GM21825 (cell line): ENCODE results near the gene ENTR1.

Experiments used
- ATAC-seq: cut with Tn5 transposase; IDR thresholded peaks from one replicate; pipeline ENCODE4 v1.9.1; 2021; ENCODE audit warnings: mild to moderate bottlenecking, moderate library complexity; ENCODE audit not compliant: unreplicated experiment

Gene ENTR1

DNA sequence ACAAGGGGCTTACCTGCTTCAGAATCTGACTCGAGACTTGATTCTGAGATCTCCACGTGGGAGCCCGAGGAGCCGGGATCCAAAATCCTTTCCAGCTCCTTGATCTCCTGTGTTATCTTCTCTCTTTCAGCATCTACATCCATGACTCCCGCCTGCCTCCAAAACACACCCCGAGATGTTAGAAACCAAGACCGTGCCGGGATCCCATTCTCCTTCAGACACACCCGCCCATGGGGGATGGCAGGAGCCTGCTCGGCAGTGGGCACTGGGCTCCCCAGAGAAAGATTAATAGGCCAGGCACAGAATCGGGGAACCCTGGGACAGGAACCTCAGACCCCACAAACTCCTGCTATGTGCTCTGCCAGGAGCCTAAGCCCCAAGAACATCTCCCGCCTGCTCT lies 12.1 kb downstream of the ENTR1 start:
- ATAC-seq = no peak

DNA sequence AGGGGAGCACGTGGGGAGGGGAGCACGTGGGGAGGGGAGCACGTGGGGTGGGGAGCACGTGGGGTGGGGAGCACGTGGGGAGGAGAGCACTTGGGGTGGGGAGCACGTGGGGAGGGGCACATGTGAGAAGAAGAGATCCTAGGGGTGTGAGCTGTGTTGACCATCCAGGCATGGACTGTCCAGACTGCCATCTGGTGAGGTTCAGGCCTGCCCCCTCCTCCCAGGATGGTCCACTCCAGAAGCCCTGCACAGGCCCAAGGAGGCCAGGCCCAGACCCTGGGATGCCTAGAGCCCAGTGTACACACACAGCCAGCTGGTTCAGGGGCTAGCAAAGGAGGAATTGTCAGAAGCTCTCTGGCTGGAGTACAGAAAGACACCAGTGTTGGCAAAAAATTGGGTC lies 12.8 kb downstream of the ENTR1 start:
- ATAC-seq = no peak

DNA sequence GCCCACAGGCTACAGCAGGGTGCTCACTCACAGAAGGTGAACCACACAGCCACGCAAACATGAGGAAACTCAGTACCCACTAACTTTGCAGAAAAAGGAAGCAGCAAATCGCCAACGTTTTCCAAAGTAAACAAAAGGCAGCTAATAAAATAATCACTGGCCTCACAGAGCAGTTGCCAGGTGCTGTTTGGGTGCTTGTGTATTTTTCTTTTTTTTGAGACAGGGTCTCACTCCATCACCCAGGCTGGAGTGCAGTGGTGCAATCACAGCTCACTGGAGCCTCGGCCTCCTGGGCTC lies 14.2 kb downstream of the ENTR1 start:
- ATAC-seq = no peak

DNA sequence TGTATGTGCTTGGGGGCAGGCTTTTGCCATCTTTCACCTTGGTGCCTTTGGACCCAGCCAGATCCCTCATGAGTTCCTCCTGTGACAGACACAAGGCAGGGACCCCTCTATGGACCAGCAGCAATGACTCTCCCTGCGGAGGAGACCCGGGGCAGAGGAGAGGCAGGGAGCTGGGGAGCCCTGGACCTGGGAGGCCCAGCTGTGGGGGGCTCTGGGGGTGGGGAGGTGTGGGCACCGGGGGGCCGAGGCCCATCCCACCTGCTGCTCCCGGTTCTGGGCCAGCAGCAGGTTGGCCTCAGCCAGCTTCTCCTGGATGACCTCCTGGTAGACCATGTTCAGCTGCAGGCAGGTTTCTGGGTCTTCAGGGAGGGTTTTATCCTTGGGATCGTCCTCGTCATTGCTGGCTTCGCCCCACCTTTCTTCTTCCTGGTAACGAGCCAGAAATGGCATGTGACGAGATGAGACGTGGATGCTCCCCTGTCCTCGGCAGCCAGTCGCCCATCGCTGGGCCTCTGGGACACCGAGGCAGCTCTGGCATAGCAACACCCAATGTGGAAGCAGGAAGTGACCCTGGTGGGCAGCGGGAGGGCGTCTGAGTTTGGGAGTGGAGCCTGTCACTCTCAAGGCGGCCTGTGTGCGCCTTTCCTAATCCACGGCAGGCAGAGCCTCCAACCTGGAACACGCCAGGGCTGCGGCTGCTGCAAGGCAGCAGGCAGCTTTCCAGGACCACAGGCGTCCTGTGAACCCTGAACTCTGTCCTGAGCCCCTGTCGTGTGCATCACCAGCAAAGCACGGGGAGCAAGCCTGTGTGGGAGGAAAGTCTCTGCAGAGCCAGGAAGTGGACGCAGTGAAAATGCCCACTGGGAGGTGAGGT lies 14.8 kb downstream of the ENTR1 start:
- no peak for ATAC-seq

DNA sequence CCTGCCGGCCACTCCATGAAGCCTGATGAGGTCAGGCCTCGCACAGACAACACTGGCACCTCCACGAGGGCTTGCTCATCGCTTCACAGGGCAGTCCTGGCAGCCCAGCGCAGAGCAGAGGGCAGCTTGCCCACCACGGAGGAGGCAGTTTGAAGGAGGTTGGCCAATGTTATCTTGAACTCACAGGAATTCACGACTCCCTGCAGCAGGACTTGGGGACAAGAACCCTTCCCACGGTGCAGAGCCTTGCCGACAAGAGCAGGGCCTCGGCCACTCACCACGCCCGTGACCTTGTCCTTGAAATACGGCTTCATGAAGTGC lies 15.4 kb downstream of the ENTR1 start:
- ATAC-seq = no peak

DNA sequence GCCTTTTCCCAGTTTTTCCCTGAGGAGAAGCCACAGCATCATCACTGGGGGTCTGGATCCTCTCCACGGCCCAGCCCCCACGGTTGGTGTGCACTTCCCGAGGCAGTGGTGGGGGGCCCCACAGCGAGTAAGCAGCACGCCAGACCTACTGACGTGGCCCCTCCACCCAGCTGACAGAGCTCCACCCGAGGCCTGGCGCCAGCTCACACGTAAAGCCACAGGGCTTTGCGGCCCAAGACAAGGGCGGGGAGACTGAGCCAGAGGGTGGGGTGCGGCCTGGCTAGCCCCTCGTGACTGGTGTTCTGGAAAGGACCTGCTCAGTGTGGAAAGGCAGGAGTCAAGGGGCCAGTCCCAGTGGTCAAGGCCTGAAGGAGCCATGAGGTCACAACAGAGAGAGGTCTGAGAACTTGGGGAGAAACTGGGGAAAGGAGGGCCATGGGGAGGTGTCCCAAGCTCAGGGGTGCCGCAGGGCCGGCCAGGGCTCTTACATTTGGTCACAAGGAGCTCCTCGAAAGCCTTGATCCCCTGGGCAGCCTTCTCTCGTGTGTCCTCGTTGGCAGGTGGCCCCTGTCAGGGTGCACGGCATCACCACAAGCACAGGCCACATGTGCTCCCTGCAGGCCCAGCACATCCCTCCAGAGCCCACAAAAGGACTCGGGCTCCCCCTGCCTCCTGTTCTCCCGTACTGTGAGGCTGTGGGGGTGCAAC lies 15.9 kb downstream of the ENTR1 start:
- ATAC-seq = no peak

DNA sequence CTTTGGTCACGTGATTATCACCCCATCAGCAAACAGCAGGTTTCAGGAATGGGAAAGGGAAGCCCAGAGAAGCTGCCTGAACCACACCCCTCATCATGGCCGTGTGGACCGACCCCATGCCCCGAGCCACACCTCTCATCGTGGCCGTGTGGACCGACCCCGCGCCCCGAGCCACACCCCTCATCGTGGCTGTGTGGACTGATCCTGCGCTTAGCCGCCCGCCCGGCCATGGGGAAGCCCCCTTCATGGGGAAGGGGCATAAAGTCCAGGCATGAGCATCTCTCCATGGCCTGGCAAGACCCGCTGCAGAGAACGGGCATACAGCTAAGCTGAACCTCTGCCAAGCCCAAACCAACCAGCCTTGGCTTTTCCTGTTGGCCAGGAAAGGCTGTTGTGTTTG lies 16.9 kb downstream of the ENTR1 start:
- ATAC-seq = no peak

DNA sequence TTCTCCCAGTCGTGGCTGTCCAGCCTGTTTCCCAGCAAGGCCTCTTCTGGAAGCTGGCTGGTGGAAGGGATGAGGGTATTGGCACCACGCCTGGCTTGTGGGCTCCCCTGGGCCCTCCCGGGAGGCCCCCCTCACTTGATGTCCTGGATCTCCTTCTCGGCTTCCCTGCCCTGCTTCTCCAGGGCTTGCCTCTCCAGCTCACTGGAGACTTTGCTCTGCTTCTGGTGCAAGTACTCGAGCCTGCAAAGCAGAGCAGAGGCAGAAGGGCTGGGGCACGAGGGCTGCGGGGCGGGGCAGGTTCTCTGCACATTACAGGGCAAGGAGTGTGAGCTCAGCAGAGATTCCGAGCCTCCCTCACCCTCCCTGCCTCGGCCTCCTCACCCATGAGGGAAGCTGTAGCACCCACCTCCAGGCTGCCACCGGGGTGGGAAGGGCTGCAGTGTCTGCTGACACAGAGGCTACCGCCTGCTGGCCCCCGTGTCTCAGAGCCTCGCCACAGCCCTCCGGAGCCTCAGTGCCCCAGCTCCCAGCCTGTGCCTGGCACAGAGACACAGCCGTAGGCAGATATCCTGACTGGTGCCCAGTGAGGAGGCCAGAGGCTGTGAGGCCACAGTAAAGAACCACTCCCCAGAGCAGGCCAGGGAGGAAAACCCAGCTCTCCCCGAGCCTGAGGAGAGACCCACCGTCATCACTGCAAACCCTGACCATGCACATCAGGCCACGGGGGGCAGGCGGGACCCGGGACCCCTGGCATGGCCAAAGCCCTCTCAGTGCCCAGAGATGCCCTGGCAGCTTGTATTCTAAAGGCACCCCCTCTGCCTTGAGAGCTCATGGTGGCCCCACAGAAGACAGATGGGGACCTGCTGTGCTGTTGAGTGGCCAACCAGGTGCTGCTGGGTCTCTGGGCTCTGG lies 17.6 kb downstream of the ENTR1 start:
- ATAC-seq = no peak

DNA sequence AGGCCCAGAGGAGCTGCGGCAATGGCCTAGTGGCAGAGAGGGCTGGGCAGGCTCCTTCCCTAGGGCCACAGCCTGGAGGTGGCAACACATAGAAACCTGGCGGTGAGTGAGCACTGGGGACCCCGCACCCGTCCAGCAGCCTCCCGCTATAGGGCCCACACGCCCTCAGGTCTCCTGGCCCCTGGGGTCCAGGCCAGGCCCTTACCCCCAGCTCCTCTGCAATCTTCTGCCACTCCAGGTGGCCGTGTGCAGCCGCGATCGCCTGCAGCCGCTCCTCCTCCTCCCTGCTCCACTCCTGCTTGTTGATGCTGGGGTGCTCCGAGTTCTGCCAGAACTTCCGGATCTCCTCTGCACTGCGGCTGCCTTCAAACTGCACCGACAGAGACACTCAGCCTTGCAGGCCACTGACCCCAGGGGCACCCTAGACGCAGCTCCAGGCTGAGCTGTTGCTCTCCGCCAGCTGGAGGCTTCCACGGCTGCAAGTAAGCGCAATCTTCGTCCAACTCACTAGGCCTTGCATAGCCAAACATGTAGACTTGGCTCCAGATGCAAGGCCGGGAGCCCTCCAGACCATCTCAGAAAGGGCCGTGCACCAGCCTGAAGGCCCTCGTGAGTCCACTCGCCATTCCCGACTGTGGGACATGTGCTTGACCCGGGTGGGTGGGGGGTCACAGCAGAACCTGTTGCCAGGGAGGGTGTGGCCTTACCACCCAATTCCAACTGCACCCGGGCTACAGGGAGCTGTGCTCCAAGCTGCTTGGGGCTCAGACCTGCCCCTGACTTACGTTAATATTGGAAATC lies 18.5 kb downstream of the ENTR1 start:
- ATAC-seq = no peak

DNA sequence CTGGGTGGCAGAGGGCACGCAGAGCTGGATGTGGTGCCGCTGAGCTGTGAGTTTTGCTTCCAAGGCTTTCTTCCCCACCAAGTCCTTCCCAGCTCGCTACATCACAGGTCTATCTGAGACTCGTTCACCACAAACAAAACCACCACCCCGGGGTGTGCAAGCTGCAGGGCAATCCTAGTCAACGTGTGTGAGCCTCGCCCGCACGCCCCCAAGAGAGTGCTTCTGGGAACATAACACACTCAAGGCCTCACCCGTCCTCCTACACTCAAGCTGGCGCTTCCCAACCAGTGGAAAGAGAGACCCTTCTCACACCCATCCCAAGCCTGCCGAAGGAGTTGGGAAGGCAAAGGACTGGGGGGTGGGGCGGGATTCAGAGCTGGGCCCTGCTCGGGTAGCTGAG lies 21.0 kb downstream of the ENTR1 start:
- ATAC-seq = no peak

DNA sequence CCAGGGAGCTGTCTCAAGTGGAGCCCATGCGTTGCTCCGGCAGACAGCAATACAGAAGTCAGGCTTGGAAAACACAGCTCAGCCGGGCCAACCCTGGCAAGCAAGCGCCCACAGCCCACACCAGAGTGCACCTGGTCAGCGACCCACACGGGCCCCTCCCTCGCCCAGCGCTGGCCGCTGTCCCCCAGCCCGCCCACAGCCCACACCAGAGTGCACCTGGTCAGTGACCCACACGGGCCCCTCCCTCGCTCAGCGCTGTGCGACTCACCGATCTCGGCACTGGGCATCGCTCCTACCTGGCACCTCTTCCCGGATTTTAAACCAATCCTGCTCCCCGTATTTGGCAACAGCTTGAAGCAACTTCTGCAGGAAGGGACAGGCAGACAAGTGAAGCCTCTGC lies 23.2 kb downstream of the ENTR1 start:
- no peak for ATAC-seq

DNA sequence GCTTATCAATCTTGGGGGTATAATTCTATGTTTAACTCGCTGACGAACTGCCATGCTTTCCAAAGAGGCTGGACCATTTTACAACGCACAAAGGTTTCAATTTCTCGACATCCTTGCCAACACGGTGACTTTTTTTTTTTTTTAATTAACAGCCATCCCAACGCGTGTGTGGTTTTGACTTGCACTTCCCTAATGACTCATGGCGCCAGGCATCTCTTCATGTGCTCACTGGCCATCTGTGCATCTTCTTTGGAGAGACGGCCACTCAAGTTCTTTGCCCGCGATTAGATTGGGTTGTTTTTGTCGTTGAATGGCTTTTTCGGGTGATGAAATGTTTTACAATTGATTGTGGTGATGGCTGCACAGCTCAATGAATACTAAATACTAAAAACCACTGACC lies 24.4 kb downstream of the ENTR1 start:
- ATAC-seq = no peak

DNA sequence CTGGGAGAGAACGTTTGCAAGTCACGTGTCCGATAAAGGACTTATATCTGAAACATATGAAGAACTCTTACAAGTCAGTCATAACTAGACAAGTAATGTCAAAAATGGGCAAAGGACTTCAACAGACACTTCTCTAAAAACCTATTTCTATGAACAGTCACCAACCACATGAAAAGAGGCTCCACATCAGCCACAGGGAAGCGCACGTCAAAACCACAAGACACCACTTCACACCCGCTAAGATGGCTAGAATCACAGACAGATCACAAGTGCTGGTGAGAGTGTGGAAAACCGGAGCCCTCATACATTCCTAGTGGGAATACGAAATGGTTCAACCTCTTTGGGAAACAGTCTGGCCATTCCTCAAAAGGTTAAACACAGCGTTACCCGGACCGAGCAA lies 25.4 kb downstream of the ENTR1 start:
- no peak for ATAC-seq

DNA sequence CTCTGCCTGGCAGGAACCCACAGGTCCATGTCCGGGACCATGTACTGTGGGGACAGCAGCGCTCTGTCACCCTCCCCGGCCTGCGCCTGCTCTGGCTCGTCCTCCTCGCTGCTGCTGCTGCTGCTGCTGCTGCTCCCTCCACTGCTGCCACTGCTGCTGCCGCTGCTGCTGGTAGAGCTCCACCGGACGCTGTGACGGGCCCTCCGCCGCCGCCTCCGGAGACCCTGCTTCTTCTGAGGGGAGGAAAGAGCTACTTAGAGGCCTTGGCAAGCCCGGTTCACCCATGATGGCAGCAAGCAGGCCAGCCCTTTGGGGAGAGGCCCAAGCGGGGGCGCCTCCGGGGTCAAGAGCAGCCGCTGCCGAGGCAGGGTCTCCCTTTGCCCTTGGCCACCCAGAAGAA lies 27.0 kb downstream of the ENTR1 start:
- ATAC-seq = no peak

DNA sequence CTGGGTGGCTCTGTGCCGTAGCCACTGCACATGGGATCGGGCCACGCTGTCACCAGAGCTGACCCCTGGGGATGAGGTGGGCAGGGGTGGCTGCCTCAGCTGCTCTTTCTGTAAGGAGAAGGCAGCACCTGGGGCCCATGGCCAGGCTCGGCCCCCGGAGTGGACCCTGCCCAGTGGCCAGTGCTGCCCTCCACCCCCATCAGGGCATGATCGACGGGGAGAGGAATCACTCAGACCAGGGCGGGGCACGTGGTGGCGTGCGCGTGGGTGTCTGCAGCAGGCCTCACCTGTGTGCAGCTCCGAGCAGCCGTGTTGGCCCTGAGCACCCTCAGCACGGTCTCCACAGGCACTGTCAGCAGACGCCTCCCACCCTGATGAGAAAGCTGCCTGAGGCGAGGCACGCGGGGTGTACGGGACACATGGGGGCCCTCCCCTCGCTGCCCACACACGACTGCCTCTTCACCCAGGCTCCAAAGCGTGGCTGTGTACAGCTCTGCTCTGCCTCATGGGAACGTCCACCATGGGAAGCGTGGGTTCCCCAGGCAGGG lies 28.4 kb downstream of the ENTR1 start:
- no peak for ATAC-seq

DNA sequence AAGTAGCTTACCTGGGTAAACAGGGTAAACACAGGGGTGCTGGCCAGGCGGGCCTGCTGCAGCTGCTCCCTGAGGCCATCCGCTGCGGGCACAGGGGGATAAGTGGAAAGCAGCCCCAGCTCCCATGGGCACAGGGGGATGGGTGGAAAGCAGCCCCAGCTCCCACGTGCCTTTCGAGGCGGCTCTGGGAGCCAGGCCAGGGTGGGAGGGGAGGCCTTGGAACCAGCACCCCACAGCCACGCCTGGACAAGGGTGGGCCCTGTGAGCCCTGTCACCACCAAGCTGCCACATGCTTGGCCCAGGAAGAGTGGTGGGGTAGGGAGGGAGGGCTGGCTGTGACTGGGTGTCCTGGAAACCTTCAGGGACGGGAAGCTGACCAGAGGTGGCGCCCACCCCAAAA lies 29.1 kb downstream of the ENTR1 start:
- no peak for ATAC-seq

DNA sequence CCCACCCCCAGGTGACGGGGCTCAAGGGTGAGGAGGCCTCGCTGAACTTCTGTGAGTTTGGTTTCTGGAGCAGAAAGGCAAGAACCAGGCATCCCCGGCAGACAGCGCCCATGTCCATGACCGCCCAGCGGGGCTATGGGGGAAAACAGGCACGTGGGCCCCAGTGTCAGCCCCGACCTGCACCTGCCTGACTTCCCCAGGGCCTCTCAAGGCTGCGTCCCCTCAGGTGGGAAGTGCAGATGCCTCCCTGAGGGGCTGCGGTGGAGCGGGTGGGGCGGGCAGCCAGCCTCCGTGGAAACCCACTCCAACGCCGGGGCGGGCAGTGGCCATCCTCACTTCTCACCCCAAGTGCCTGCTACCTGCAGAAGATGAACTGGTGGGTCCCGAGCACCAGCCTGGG lies 30.0 kb downstream of the ENTR1 start:
- no peak for ATAC-seq

DNA sequence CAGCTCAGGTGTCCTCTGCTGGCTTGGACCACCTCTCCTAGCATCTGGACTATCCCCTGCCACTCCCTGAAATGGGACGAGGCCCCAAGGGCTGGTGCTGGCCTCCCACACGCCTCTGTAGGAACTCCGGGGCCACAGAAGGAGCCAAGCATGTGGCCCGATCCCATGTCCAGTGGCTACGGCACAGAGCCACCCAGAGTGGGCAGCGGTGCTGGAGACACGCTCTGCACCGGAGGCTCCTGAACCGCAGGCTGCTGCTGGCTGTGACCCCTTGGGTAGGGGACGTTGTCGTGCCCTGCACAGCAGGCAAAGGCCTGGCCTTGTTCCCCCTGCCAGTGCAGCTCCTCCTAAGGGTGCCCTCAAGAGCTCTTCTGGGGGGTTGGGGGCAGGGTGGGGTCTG lies 30.5 kb downstream of the ENTR1 start:
- no peak for ATAC-seq

DNA sequence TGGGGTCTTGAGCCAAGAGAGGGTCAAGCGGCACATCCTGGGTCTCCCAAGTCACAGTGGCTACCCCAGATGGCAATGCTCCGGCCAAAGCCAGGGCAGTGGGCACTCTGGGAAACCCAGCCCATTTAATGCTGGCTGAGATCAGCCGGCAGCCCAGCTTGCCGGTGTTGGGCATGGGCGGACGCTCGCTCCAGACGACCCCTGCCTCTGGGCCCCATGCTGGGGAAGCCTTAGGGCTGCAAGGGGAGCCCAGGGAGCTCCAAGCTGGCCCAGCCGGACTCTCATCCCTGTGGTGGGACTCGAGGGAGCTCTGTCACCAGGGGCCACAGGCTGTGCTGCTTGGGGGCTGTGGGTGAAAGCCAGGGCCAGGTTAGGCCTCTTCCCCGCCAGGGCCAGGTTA lies 31.0 kb downstream of the ENTR1 start:
- ATAC-seq = no peak

DNA sequence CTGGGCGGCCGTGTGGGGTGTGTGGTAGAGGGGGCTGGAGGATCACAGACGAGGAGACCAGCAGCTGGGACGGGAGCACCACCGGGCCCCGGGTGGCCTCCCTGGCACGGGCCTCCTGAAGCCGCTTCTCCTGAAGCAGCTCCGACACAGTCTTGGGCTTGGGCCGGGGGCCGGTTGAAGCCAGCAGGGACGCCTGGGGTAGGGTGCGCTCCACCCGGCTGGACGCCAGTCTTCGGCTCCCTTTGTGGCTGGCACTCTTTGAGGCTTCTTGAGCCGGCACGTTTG lies 31.5 kb downstream of the ENTR1 start:
- no peak for ATAC-seq
